Measurements from ENCODE around the gene PHAF1. TPM values are rescaled to one million over a fixed set of nuclear protein-coding genes. Genes with fewer than 3 reads are reported as not detected.

PHAF1 gene
- total and polyA plus RNA-seq, 12 donors: 9.0 to 27.4 (median 14.0) TPM

GRCh38 chr16:67191411-67191994 is 81.8 kb downstream of the PHAF1 start:
- intact Hi-C loops (cut with DNase I): no loop called here
- no peaks in the 10 kb centered on the region for H3K27me3 ChIP-seq
- H3K4me1 ChIP-seq (replicated peaks in 1 of 2): peaks cover 11 to 29% of the 10 kb centered on the region in 2 donors
- WGBS, 4 donors: 21 to 24% (median 22%) methylated on average over 8 to 9 of the region's 9 CpGs
- no peak for DNase-seq
- no peaks in the 10 kb centered on the region for H3K9me3 ChIP-seq (replicated peaks in 1 of 3)
- peak overlapping the region in 1 of 5 donors; percentile 75 for H3K27ac ChIP-seq
- TF ChIP-seq CTCF (IDR thresholded peaks at IDR 0.05) (no peak), POLR2A (IDR thresholded peaks at IDR 0.05) (no peak)
- H3K36me3 ChIP-seq (replicated peaks in 1 of 2): peaks cover 0 to 31% of the 10 kb centered on the region in 2 donors
- peak overlapping the region in 1 of 4 donors; percentile 98 for H3K4me3 ChIP-seq

- intact Hi-C loops (cut with DNase I): no loop called here
- Histone ChIP-seq H3K36me3 (replicated peaks in 1 of 2) (peaks cover 0 to 38% of the 10 kb centered on the region in 2 donors), H3K4me1 (replicated peaks in 1 of 2) (peaks cover 11 to 29% of the 10 kb centered on the region in 2 donors), H3K27ac (peak within 1 kb of the TSS in 4 of 5 donors; percentile 7 to 87 (median 68)), H3K9me3 (replicated peaks in 1 of 3) (no peaks in the 10 kb centered on the region), H3K4me3 (peak within 1 kb of the TSS; percentile 31 to 98 (median 89)), H3K27me3 (no peaks in the 10 kb centered on the region)
- WGBS, 4 donors: 0 to 1% (median 0%) methylated on average over 7 to 54 of the region's 54 CpGs
- TF ChIP-seq POLR2A (IDR thresholded peaks at IDR 0.05): peak; percentile 41 to 73
- peak in 1 of 6 experiments; percentile 8 for TF ChIP-seq CTCF (IDR thresholded peaks at IDR 0.05)
- DNase-seq: peak; percentile 88 to 96 (median 92)
Measured at GRCh38 chr16:67191995-67192681, 82.4 kb downstream of the PHAF1 start, which contains the start of gene E2F4. Gene E2F4 (plus strand): TSS chr16:67192155. CDS start chr16:67192228, 73 bp downstream.

- Histone ChIP-seq H3K27ac (peak overlapping the region in 3 of 5 donors; percentile 60 to 87 (median 75)), H3K27me3 (no peaks in the 10 kb centered on the region), H3K4me1 (replicated peaks in 1 of 2) (peaks cover 11 to 29% of the 10 kb centered on the region in 2 donors), H3K4me3 (peak overlapping the region; percentile 31 to 98 (median 89)), H3K36me3 (replicated peaks in 1 of 2) (peaks cover 0 to 45% of the 10 kb centered on the region in 2 donors), H3K9me3 (replicated peaks in 1 of 3) (no peaks in the 10 kb centered on the region)
- TF ChIP-seq POLR2A (IDR thresholded peaks at IDR 0.05) (no peak), CTCF (IDR thresholded peaks at IDR 0.05) (no peak)
- intact Hi-C loops (cut with DNase I): no loop called here
- 16 to 57% (median 25%) methylated on average over 1 to 17 of the region's 17 CpGs for WGBS, 4 donors
- no peak for DNase-seq
Measured at GRCh38 chr16:67192781-67193361, 83.1 kb downstream of the PHAF1 start.

GRCh38 chr16:67193536-67193935 is 83.8 kb downstream of the PHAF1 start:
- H3K27ac ChIP-seq: peak overlapping the region in 1 of 5 donors; percentile 87
- intact Hi-C loops (cut with DNase I): no loop called here
- peaks cover 0 to 47% of the 10 kb centered on the region in 2 donors for H3K36me3 ChIP-seq (replicated peaks in 1 of 2)
- TF ChIP-seq POLR2A (IDR thresholded peaks at IDR 0.05) (no peak), CTCF (IDR thresholded peaks at IDR 0.05) (no peak)
- peak overlapping the region in 1 of 4 donors; percentile 98 for H3K4me3 ChIP-seq
- no peaks in the 10 kb centered on the region for H3K27me3 ChIP-seq
- no peak for DNase-seq
- H3K9me3 ChIP-seq (replicated peaks in 1 of 3): no peaks in the 10 kb centered on the region
- peaks cover 11 to 29% of the 10 kb centered on the region in 2 donors for H3K4me1 ChIP-seq (replicated peaks in 1 of 2)

Data from adrenal gland (tissue), 12 donors.